ENCODE data around the gene TMEM14C.

- TF ChIP-seq POLR2A (IDR thresholded peaks at IDR 0.05), result no peak
- no peak for TF ChIP-seq CTCF (IDR thresholded peaks at IDR 0.05 in 8 of 11, conservative IDR thresholded peaks at IDR 0.05 in 3 of 11)
- TF ChIP-seq POLR2AphosphoS5 (IDR thresholded peaks at IDR 0.05), result no peak
Observed at GRCh38 chr6:10695086-10695657, 27.7 kb upstream of the TMEM14C start.

Data from spleen (tissue), 7 donors.